HUES48 (cell line): ENCODE measurements around the gene SNRNP70.
A peak's percentile ranks its signal among the peaks of the same experiment; 100 is the strongest.
"Not testable (repeated sequence)": the region's sequence is repeated elsewhere in the genome, so short reads cannot be mapped to it uniquely, and the experiment has no call there.

Experiments
- H3K27ac ChIP-seq: one replicate; pipeline ENCODE4 v1.7.0; 2013; ENCODE audit warnings: low read depth, low read length, inconsistent platforms
- H3K27me3 ChIP-seq: 2 replicates; pipeline ENCODE4 v1.6.1; 2013; ENCODE audit warnings: mild to moderate bottlenecking, low read length; ENCODE audit not compliant: control insufficient read depth, insufficient read depth
- H3K36me3 ChIP-seq: 2 replicates; pipeline ENCODE4 v1.6.1; 2013; ENCODE audit warnings: low read length; ENCODE audit not compliant: control insufficient read depth, insufficient read depth
- H3K4me1 ChIP-seq: 2 replicates; pipeline ENCODE4 v1.6.1; 2013; ENCODE audit warnings: mild to moderate bottlenecking, low read length; ENCODE audit not compliant: control insufficient read depth, insufficient read depth
- H3K4me3 ChIP-seq: 2 replicates; pipeline ENCODE4 v1.5.1; 2013; ENCODE audit warnings: mild to moderate bottlenecking, low read depth, low read length
- H3K9ac ChIP-seq: 2 replicates; pipeline ENCODE4 v1.6.1; 2013; ENCODE audit warnings: mild to moderate bottlenecking, low read depth, low read length, moderate library complexity
- H3K9me3 ChIP-seq: 2 replicates; pipeline ENCODE4 v1.6.1; 2013; ENCODE audit warnings: low read length; ENCODE audit not compliant: control insufficient read depth, insufficient read depth

SNRNP70 gene

DNA sequence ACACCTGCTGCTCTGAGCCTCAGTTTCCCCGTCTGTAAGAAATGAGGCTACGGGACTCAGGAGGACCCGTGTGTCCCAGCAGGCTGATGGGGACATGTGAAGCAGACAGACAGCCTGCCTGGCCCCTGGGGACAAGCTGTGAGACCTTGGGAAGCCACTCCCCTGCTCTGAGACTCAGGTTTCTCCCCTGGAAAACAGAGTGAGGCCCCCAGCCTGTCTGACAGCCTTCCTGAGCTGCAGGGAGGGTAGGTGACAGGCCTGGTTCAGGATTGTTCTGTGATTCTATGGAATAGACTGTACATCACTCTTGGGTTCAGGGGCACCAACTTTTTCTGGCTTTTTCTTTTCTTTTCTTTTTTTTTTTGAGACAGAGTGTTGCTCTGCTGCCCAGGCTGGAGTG lies 17.7 kb upstream of the SNRNP70 start:
- Histone ChIP-seq H3K9me3 (no peaks in the 10 kb centered on the region), H3K9ac (no peak overlapping the region), H3K4me1 (peaks cover 22% of the 10 kb centered on the region), H3K4me3 (no peak overlapping the region), H3K27me3 (peaks cover 69% of the 10 kb centered on the region), H3K36me3 (no peaks in the 10 kb centered on the region), H3K27ac (no peak overlapping the region)

- Histone ChIP-seq H3K36me3 (no peaks in the 10 kb centered on the region), H3K4me3 (no peak overlapping the region), H3K9me3 (no peaks in the 10 kb centered on the region), H3K27ac (no peak overlapping the region), H3K27me3 (peaks cover 84% of the 10 kb centered on the region), H3K9ac (no peak overlapping the region), H3K4me1 (peaks cover 15% of the 10 kb centered on the region)
Observed at GRCh38 chr19:49069026-49069425, 16.2 kb upstream of the SNRNP70 start.

GRCh38 chr19:49070416-49070815 lies 14.8 kb upstream of the SNRNP70 start:
- H3K27ac ChIP-seq, result no peak overlapping the region
- H3K36me3 ChIP-seq, result no peaks in the 10 kb centered on the region
- H3K4me3 ChIP-seq, result no peak overlapping the region
- peaks cover 84% of the 10 kb centered on the region for H3K27me3 ChIP-seq
- peaks cover 9% of the 10 kb centered on the region for H3K4me1 ChIP-seq
- H3K9me3 ChIP-seq, result no peaks in the 10 kb centered on the region
- no peak overlapping the region for H3K9ac ChIP-seq

GRCh38 chr19:49071860-49072547 lies 13.2 kb upstream of the SNRNP70 start:
- no peaks in the 10 kb centered on the region for H3K36me3 ChIP-seq
- no peak overlapping the region for H3K9ac ChIP-seq
- no peaks in the 10 kb centered on the region for H3K9me3 ChIP-seq
- no peak overlapping the region for H3K27ac ChIP-seq
- peaks cover 69% of the 10 kb centered on the region for H3K27me3 ChIP-seq
- peak overlapping the region; percentile 43; the same call in 1 of the 2 replicates for H3K4me3 ChIP-seq
- H3K4me1 ChIP-seq, result no peaks in the 10 kb centered on the region

GRCh38 chr19:49073514-49074378 lies 11.5 kb upstream of the SNRNP70 start:
- Histone ChIP-seq H3K4me3 (no peak overlapping the region), H3K27ac (no peak overlapping the region), H3K27me3 (peaks cover 54% of the 10 kb centered on the region), H3K4me1 (no peaks in the 10 kb centered on the region), H3K9ac (no peak overlapping the region), H3K9me3 (no peaks in the 10 kb centered on the region), H3K36me3 (no peaks in the 10 kb centered on the region)

GRCh38 chr19:49074869-49075268 lies 10.4 kb upstream of the SNRNP70 start:
- H3K9ac ChIP-seq, H3K4me1 ChIP-seq, H3K4me3 ChIP-seq, H3K36me3 ChIP-seq, H3K27ac ChIP-seq, H3K9me3 ChIP-seq: not testable (repeated sequence)
- H3K27me3 ChIP-seq, result peaks cover 42% of the 10 kb centered on the region

DNA sequence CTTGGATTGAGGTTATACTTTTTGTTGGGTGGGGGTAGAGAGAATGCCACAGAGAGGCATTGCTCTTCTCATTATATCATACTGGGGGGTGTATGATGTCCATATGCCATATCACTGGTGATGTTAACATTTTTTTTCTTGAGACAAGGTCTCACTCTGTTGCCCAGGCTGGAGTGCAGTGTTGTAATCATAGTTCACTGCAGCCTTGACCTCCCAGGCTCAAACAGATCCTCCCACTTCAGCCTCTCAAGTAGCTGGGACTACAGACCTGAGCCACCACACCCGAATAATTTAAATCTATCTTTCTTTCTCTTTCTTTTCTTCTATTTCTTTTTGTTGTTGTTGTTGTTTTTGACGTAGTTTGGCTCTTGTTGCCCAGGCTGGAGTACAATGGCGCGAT lies 4.9 kb upstream of the SNRNP70 start:
- Histone ChIP-seq H3K27me3 (no peaks in the 10 kb centered on the region), H3K4me3 (no peak overlapping the region), H3K9me3 (no peaks in the 10 kb centered on the region), H3K36me3 (no peaks in the 10 kb centered on the region), H3K4me1 (no peaks in the 10 kb centered on the region), H3K27ac (no peak overlapping the region), H3K9ac (no peak overlapping the region)

DNA sequence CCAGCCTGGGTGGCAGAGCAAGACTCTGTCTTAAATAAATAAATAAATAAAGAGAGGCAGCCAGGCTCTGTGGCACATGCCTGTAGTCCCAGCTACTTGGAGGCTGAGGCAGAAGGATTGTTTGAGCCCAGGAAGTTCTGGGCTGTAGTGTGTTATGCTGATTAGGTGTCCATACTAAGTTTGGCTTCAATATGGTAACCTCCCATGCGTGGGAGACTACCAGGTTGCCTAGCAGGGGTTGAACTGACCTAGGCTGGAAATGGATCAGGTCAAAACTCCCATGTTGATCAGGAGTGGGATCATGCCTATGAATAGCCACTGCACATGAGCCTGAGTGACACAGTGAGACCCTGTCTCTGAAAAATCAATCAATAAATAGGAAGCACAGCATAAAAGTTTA lies 4.0 kb upstream of the SNRNP70 start:
- no peak overlapping the region for H3K9ac ChIP-seq
- no peaks in the 10 kb centered on the region for H3K9me3 ChIP-seq
- H3K27ac ChIP-seq, result no peak overlapping the region
- no peaks in the 10 kb centered on the region for H3K27me3 ChIP-seq
- H3K36me3 ChIP-seq, result no peaks in the 10 kb centered on the region; the same call in 1 of the 2 replicates
- no peak overlapping the region for H3K4me3 ChIP-seq
- H3K4me1 ChIP-seq, result peaks cover 1% of the 10 kb centered on the region; the same call in 1 of the 2 replicates

GRCh38 chr19:49084206-49085019 lies 838 bp upstream of the SNRNP70 start:
- Histone ChIP-seq H3K4me1 (peaks cover 2% of the 10 kb centered on the region; the same call in 1 of the 2 replicates), H3K27ac (peak overlapping the region; percentile 91), H3K9ac (peak overlapping the region; percentile 17; the same call in 1 of the 2 replicates), H3K27me3 (no peaks in the 10 kb centered on the region), H3K36me3 (peaks cover 20% of the 10 kb centered on the region), H3K4me3 (peak overlapping the region; percentile 93), H3K9me3 (no peaks in the 10 kb centered on the region)

- Histone ChIP-seq H3K4me3 (peak overlapping the region; percentile 93), H3K9ac (peak overlapping the region; percentile 91), H3K27me3 (no peaks in the 10 kb centered on the region), H3K27ac (peak overlapping the region; percentile 91), H3K9me3 (no peaks in the 10 kb centered on the region), H3K4me1 (peaks cover 2% of the 10 kb centered on the region; the same call in 1 of the 2 replicates), H3K36me3 (peaks cover 32% of the 10 kb centered on the region)
Observed at GRCh38 chr19:49085868-49086232, 599 bp downstream of the SNRNP70 start.
